CD4-positive, CD25-positive, alpha-beta regulatory T cell (primary cell): ENCODE measurements around the gene EXOC7. TPM values are rescaled to one million over a fixed set of nuclear protein-coding genes. Genes with fewer than 3 reads are reported as not detected.

Experiments
- ATAC-seq, 2 donors: fragments of 150-1000 bp; cut with Tn5 transposase; one replicate each; pipeline ENCODE4 v1.10.0; 2021; ENCODE audit warnings: low read depth in 2 of 2, moderate number of reproducible peaks in 2 of 2, moderate library complexity in 1 of 2
- DNase-seq, 3 donors: peaks; one replicate each; pipeline versions ENCODE4 v3.0.0 to v3.0.0-alpha.2; 2012 to 2022; ENCODE audit warnings: mixed read lengths in 1 of 3
- H3K27ac ChIP-seq: one replicate; pipeline ENCODE4 v1.7.0; 2013; ENCODE audit warnings: mild to moderate bottlenecking, low read length; ENCODE audit not compliant: insufficient read depth, poor library complexity, severe bottlenecking
- H3K27me3 ChIP-seq: one replicate; pipeline ENCODE4 v1.7.0; 2013; ENCODE audit warnings: low read length; ENCODE audit not compliant: control insufficient read depth, insufficient read depth
- H3K36me3 ChIP-seq: one replicate; pipeline ENCODE4 v1.7.0; 2013; ENCODE audit warnings: mild to moderate bottlenecking, low read length, moderate library complexity; ENCODE audit not compliant: control insufficient read depth, insufficient read depth
- H3K4me1 ChIP-seq: 2 replicates; pipeline ENCODE4 v1.7.0; 2013; ENCODE audit warnings: mild to moderate bottlenecking, low read length; ENCODE audit not compliant: insufficient read depth, control insufficient read depth, poor library complexity, severe bottlenecking
- H3K4me3 ChIP-seq: one replicate; pipeline ENCODE4 v1.7.0; 2013; ENCODE audit warnings: low read depth, mild to moderate bottlenecking, low read length, moderate library complexity
- H3K9me3 ChIP-seq, 2 experiments: 1 replicate in 1 of 2; 2 replicates in 1 of 2; pipeline ENCODE4 v1.7.0; 2013; ENCODE audit warnings: low read length in 2 of 2, mild to moderate bottlenecking in 1 of 2, moderate library complexity in 1 of 2; ENCODE audit not compliant: control insufficient read depth in 2 of 2
- H3K27ac Mint-ChIP-seq, 3 donors: one replicate each; pipeline ENCODE4 v1.8.0; 2020 to 2022; ENCODE audit warnings: mild to moderate bottlenecking in 3 of 3, mixed read lengths in 3 of 3, moderate library complexity in 2 of 3
- H3K27me3 Mint-ChIP-seq: one replicate; pipeline ENCODE4 v1.8.0; 2022; ENCODE audit warnings: mild to moderate bottlenecking, mixed read lengths
- H3K36me3 Mint-ChIP-seq: one replicate; pipeline ENCODE4 v1.8.0; 2020; ENCODE audit warnings: mixed read lengths
- H3K4me1 Mint-ChIP-seq, 4 donors: one replicate each; pipeline ENCODE4 v1.8.0; 2020 to 2022; ENCODE audit warnings: mixed read lengths in 4 of 4, mild to moderate bottlenecking in 1 of 4
- H3K4me3 Mint-ChIP-seq, 4 donors: one replicate each; pipeline ENCODE4 v1.8.0; 2020 to 2022; ENCODE audit warnings: mild to moderate bottlenecking in 4 of 4, mixed read lengths in 4 of 4, moderate library complexity in 3 of 4
- H3K9me3 Mint-ChIP-seq, 7 donors: one replicate each; pipeline ENCODE4 v1.8.0; 2020 to 2022; ENCODE audit warnings: mixed read lengths in 7 of 7, mild to moderate bottlenecking in 3 of 7, moderate library complexity in 2 of 7
- polyA plus RNA-seq, 4 donors: library from polyadenylated mRNA; unstranded; fragments of 300-500 nt; fragmentation: Illumina TruSeq; gene quantifications; one replicate each; pipeline ENCODE4 v1.2.3, GENCODE V29; 2021
- total RNA-seq: library from RNA; stranded (reverse); gene quantifications from one replicate; pipeline ENCODE4 v1.2.3, GENCODE V29; 2022

Gene EXOC7
- total and polyA plus RNA-seq, 5 donors from 2014 or later: 41.3 to 105 (median 46.8) TPM

- ATAC-seq: no peak
- Histone ChIP-seq H3K27ac (no peak overlapping the region), H3K4me1 (peaks cover 15% of the 10 kb centered on the region), H3K4me3 (no peak overlapping the region), H3K36me3 (peaks cover 3% of the 10 kb centered on the region), H3K9me3 (no peaks in the 10 kb centered on the region), H3K27me3 (no peaks in the 10 kb centered on the region)
- no peak for DNase-seq
- H3K4me3 Mint-ChIP-seq: peak overlapping the region in 1 of 4 donors; percentile 68
- peaks cover 0 to 2% (median 0%) of the 10 kb centered on the region in 7 donors for H3K9me3 Mint-ChIP-seq
- peak overlapping the region in 2 of 3 donors; percentile 36 to 64 for H3K27ac Mint-ChIP-seq
- peaks cover 6 to 32% (median 13%) of the 10 kb centered on the region in 4 donors for H3K4me1 Mint-ChIP-seq
- H3K36me3 Mint-ChIP-seq: peaks cover 2% of the 10 kb centered on the region
- H3K27me3 Mint-ChIP-seq: no peaks in the 10 kb centered on the region
These were observed 70.4 kb downstream of the EXOC7 start for GRCh38 chr17:76033139-76033538.

DNA sequence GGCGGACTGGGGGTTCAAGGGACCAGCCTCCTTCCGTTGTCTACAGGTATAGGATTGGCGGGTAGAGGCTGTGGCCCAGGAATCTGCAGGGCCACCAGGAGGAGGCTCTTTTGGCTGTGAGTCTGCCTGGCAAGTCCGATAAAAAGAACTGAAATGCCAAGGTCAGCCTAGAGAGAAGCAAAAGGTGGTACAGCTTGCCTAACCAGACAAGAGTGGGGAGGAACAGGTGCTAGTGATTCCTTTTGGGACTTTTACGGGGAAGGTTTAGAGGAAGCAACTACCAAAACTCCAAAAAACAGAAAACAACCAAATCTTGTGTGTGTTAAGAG lies 70.8 kb downstream of the EXOC7 start:
- H3K4me1 ChIP-seq: peaks cover 15% of the 10 kb centered on the region
- no peaks in the 10 kb centered on the region for H3K27me3 ChIP-seq
- ATAC-seq (no peak), DNase-seq (no peak)
- no peaks in the 10 kb centered on the region for H3K27me3 Mint-ChIP-seq
- H3K9me3 ChIP-seq: no peaks in the 10 kb centered on the region
- H3K27ac Mint-ChIP-seq: peak overlapping the region in 1 of 3 donors; percentile 15
- H3K4me3 Mint-ChIP-seq: peak overlapping the region in 1 of 4 donors; percentile 32
- H3K36me3 ChIP-seq: peaks cover 3% of the 10 kb centered on the region
- H3K27ac ChIP-seq: no peak overlapping the region
- peaks cover 6 to 34% (median 13%) of the 10 kb centered on the region in 4 donors for H3K4me1 Mint-ChIP-seq
- peaks cover 0 to 2% (median 0%) of the 10 kb centered on the region in 7 donors for H3K9me3 Mint-ChIP-seq
- H3K36me3 Mint-ChIP-seq: no peaks in the 10 kb centered on the region
- no peak overlapping the region for H3K4me3 ChIP-seq

GRCh38 chr17:76032073-76032779 lies 71.4 kb downstream of the EXOC7 start:
- Mint-ChIP-seq H3K27ac (peak overlapping the region in 1 of 3 donors; percentile 15), H3K27me3 (no peaks in the 10 kb centered on the region), H3K36me3 (no peaks in the 10 kb centered on the region), H3K4me3 (peak overlapping the region in 1 of 4 donors; percentile 32), H3K4me1 (peaks cover 6 to 34% (median 13%) of the 10 kb centered on the region in 4 donors), H3K9me3 (peaks cover 0 to 2% (median 0%) of the 10 kb centered on the region in 7 donors)
- no peaks in the 10 kb centered on the region for H3K27me3 ChIP-seq
- DNase-seq (no peak), ATAC-seq (no peak)
- no peak overlapping the region for H3K4me3 ChIP-seq
- H3K9me3 ChIP-seq: no peaks in the 10 kb centered on the region
- H3K4me1 ChIP-seq: peaks cover 15% of the 10 kb centered on the region
- no peaks in the 10 kb centered on the region for H3K36me3 ChIP-seq
- no peak overlapping the region for H3K27ac ChIP-seq

Other genes starting within 250 kb of the EXOC7 start
- gene WBP2, start 248.5 kb downstream of the EXOC7 start, total RNA-seq: 118 TPM
- 100 to 1,000 TPM in 1 of 4 donors, 10 to 100 TPM in 3; 77.7 to 112 (median 91.2) TPM for gene WBP2, start 248.5 kb downstream of the EXOC7 start, polyA plus RNA-seq
- 3.6 TPM for gene TRIM47, start 225.2 kb downstream of the EXOC7 start, total RNA-seq
- gene TRIM47, start 225.2 kb downstream of the EXOC7 start, polyA plus RNA-seq: 10 to 100 TPM in 3 of 4 donors, 1 to 10 TPM in 1; 8.7 to 16.6 (median 15.8) TPM
- gene TRIM65, start 206.8 kb downstream of the EXOC7 start, total RNA-seq: 18.7 TPM
- gene TRIM65, start 206.8 kb downstream of the EXOC7 start, polyA plus RNA-seq: 10 to 100 TPM; 16.9 to 24.3 (median 20.1) TPM
- 118 TPM for gene MRPL38, start 198.9 kb downstream of the EXOC7 start, total RNA-seq
- 10 to 100 TPM; 58.0 to 68.8 (median 64.8) TPM for gene MRPL38, start 198.9 kb downstream of the EXOC7 start, polyA plus RNA-seq
- gene FBF1, start 162.7 kb downstream of the EXOC7 start, total RNA-seq: 15.5 TPM
- 1 to 10 TPM; 1.7 to 3.6 (median 2.3) TPM for gene FBF1, start 162.7 kb downstream of the EXOC7 start, polyA plus RNA-seq
- gene ACOX1, start 124.6 kb downstream of the EXOC7 start, total RNA-seq: 25.6 TPM
- gene ACOX1, start 124.6 kb downstream of the EXOC7 start, polyA plus RNA-seq: 10 to 100 TPM; 15.0 to 24.3 (median 18.9) TPM
- gene TEN1, start 124.5 kb downstream of the EXOC7 start, total RNA-seq: 17.3 TPM
- gene TEN1, start 124.5 kb downstream of the EXOC7 start, polyA plus RNA-seq: 10 to 100 TPM; 19.9 to 26.1 (median 21.5) TPM
- 11.6 TPM for gene CDK3, start 102.9 kb downstream of the EXOC7 start, total RNA-seq
- gene CDK3, start 102.9 kb downstream of the EXOC7 start, polyA plus RNA-seq: 1 to 10 TPM in 1 of 4 donors, under 1 TPM in 3; 0.17 to 1.0 (median 0.50) TPM
- gene EVPL, start 76.5 kb downstream of the EXOC7 start, total RNA-seq: 0.15 TPM
- gene EVPL, start 76.5 kb downstream of the EXOC7 start, polyA plus RNA-seq: under 1 TPM in 1 of 4 donors, not detected in 3; 0.05 TPM
- gene SRP68, start 31.3 kb downstream of the EXOC7 start, total RNA-seq: 68.8 TPM
- gene SRP68, start 31.3 kb downstream of the EXOC7 start, polyA plus RNA-seq: 10 to 100 TPM; 71.6 to 81.0 (median 74.5) TPM
- gene GALR2, start 29.0 kb downstream of the EXOC7 start, total RNA-seq: 0.86 TPM
- gene GALR2, start 29.0 kb downstream of the EXOC7 start, polyA plus RNA-seq: under 1 TPM in 2 of 4 donors, not detected in 2; 0.41 to 0.62 TPM
- gene ZACN, start 24.6 kb downstream of the EXOC7 start, total RNA-seq: 0.42 TPM
- 1 to 10 TPM in 1 of 4 donors, under 1 TPM in 3; 0.24 to 2.0 (median 0.62) TPM for gene ZACN, start 24.6 kb downstream of the EXOC7 start, polyA plus RNA-seq
- gene FOXJ1, start 37.5 kb upstream of the EXOC7 start, total RNA-seq: 1.0 TPM
- gene FOXJ1, start 37.5 kb upstream of the EXOC7 start, polyA plus RNA-seq: under 1 TPM in 2 of 4 donors, not detected in 2; 0.14 to 0.24 TPM
- 17.7 TPM for gene RNF157, start 136.7 kb upstream of the EXOC7 start, total RNA-seq
- 1 to 10 TPM; 3.3 to 5.6 (median 4.3) TPM for gene RNF157, start 136.7 kb upstream of the EXOC7 start, polyA plus RNA-seq
- gene UBALD2, start 161.6 kb upstream of the EXOC7 start, total RNA-seq: 247 TPM
- gene UBALD2, start 161.6 kb upstream of the EXOC7 start, polyA plus RNA-seq: 1 to 10 TPM; 3.9 to 9.2 (median 7.3) TPM
- gene QRICH2, start 204.5 kb upstream of the EXOC7 start, total RNA-seq: 2.2 TPM
- under 1 TPM in 1 of 4 donors, not detected in 3; 0.50 TPM for gene QRICH2, start 204.5 kb upstream of the EXOC7 start, polyA plus RNA-seq